GM21825 (cell line): ENCODE data around the gene AP1S2.
"Not testable (repeated sequence)": the region's sequence is repeated elsewhere in the genome, so short reads cannot be mapped to it uniquely, and the experiment has no call there.

Source experiments
- ATAC-seq: cut with Tn5 transposase; IDR thresholded peaks from one replicate; pipeline ENCODE4 v1.9.1; 2021; ENCODE audit warnings: mild to moderate bottlenecking, moderate library complexity; ENCODE audit not compliant: unreplicated experiment

Gene AP1S2

GRCh38 chrX:15855568-15856221, 1.1 kb upstream of the AP1S2 start:
- no peak for ATAC-seq

GRCh38 chrX:15854080-15854655, 445 bp downstream of the AP1S2 start:
- peak; percentile 38 for ATAC-seq

GRCh38 chrX:15853586-15854079, 980 bp downstream of the AP1S2 start:
- ATAC-seq: no peak

- ATAC-seq: no peak
These were observed 5.1 kb downstream of the AP1S2 start for GRCh38 chrX:15849555-15849954.

- no peak for ATAC-seq
These were observed 6.0 kb downstream of the AP1S2 start for GRCh38 chrX:15848576-15848975.

- no peak for ATAC-seq
These were observed 10.7 kb downstream of the AP1S2 start for GRCh38 chrX:15843960-15844359.

GRCh38 chrX:15841853-15842516, 12.6 kb downstream of the AP1S2 start:
- no peak for ATAC-seq

GRCh38 chrX:15838017-15838416, 16.6 kb downstream of the AP1S2 start:
- no peak for ATAC-seq

- no peak for ATAC-seq
These were observed 19.6 kb downstream of the AP1S2 start for GRCh38 chrX:15834827-15835595.

- no peak for ATAC-seq
These were observed 20.6 kb downstream of the AP1S2 start for GRCh38 chrX:15834053-15834452.

GRCh38 chrX:15831347-15831746, 23.3 kb downstream of the AP1S2 start:
- not testable (repeated sequence) for ATAC-seq

GRCh38 chrX:15829217-15829616, 25.4 kb downstream of the AP1S2 start:
- ATAC-seq: no peak

GRCh38 chrX:15825936-15826335, 28.7 kb downstream of the AP1S2 start:
- ATAC-seq: no peak

GRCh38 chrX:15822922-15823321, 31.7 kb downstream of the AP1S2 start:
- ATAC-seq: no peak

GRCh38 chrX:15820106-15821073, 34.2 kb downstream of the AP1S2 start:
- ATAC-seq: no peak

- no peak for ATAC-seq
These were observed 37.7 kb downstream of the AP1S2 start for GRCh38 chrX:15816886-15817285.

- ATAC-seq: no peak
These were observed 38.2 kb downstream of the AP1S2 start for GRCh38 chrX:15816438-15816809.

GRCh38 chrX:15815779-15816437, 38.7 kb downstream of the AP1S2 start:
- ATAC-seq: peak; percentile 89

- ATAC-seq: no peak
These were observed 39.7 kb downstream of the AP1S2 start for GRCh38 chrX:15814771-15815365.
